Nephron (organoid): Measurements from ENCODE around the gene ZBTB16.

Experiments
- H3K27ac Mint-ChIP-seq, 3 experiments: 2 replicates each; pipeline ENCODE4 v1.8.0; 2020; ENCODE audit warnings: mixed read lengths in 3 of 3, mild to moderate bottlenecking in 2 of 3, moderate library complexity in 1 of 3
- H3K27me3 Mint-ChIP-seq: 2 replicates; pipeline ENCODE4 v1.8.0; 2021; ENCODE audit warnings: low read depth, mild to moderate bottlenecking, moderate library complexity, mixed read lengths
- H3K36me3 Mint-ChIP-seq: 2 replicates; pipeline ENCODE4 v1.8.0; 2020; ENCODE audit warnings: low read depth, mixed read lengths
- H3K4me1 Mint-ChIP-seq: 2 replicates; pipeline ENCODE4 v1.8.0; 2020; ENCODE audit warnings: mixed read lengths
- H3K4me3 Mint-ChIP-seq, 3 experiments: 2 replicates each; pipeline ENCODE4 v1.8.0; 2020; ENCODE audit warnings: mild to moderate bottlenecking in 3 of 3, mixed read lengths in 3 of 3, moderate library complexity in 2 of 3
- H3K9me3 Mint-ChIP-seq: 2 replicates; pipeline ENCODE4 v1.8.0; 2020; ENCODE audit warnings: mixed read lengths
- CTCF ChIP-seq, 3 experiments: fragments of 200-600 bp; sonication (generic); IDR thresholded peaks; one replicate each; pipeline ENCODE4 v1.5.0; 2021; ENCODE audit warnings: antibody characterized with exemption in 3 of 3; ENCODE audit not compliant: unreplicated experiment in 3 of 3

Gene ZBTB16

GRCh38 chr11:114199051-114199450, 139.5 kb downstream of the ZBTB16 start:
- Mint-ChIP-seq H3K4me3 (no peak overlapping the region), H3K4me1 (peaks cover 50% of the 10 kb centered on the region), H3K27ac (peak overlapping the region; percentile 55 to 71 (median 58)), H3K36me3 (no peaks in the 10 kb centered on the region), H3K9me3 (no peaks in the 10 kb centered on the region), H3K27me3 (peaks cover 24% of the 10 kb centered on the region)
- no peak for TF ChIP-seq CTCF (IDR thresholded peaks at IDR 0.05; ENCODE audit: unreplicated experiment in 3 of 3)

- Mint-ChIP-seq H3K4me1 (peaks cover 35% of the 10 kb centered on the region), H3K4me3 (no peak overlapping the region), H3K27ac (peak overlapping the region in 2 of 3 experiments; percentile 24 to 28), H3K36me3 (no peaks in the 10 kb centered on the region), H3K27me3 (peaks cover 31% of the 10 kb centered on the region), H3K9me3 (no peaks in the 10 kb centered on the region)
- TF ChIP-seq CTCF (IDR thresholded peaks at IDR 0.05; ENCODE audit: unreplicated experiment in 3 of 3), result no peak
Measured at GRCh38 chr11:114200351-114201133, 141.0 kb downstream of the ZBTB16 start.

- no peaks in the 10 kb centered on the region for H3K36me3 Mint-ChIP-seq
- no peak overlapping the region for H3K27ac Mint-ChIP-seq
- peaks cover 36% of the 10 kb centered on the region for H3K27me3 Mint-ChIP-seq
- H3K4me1 Mint-ChIP-seq, result peaks cover 35% of the 10 kb centered on the region
- no peaks in the 10 kb centered on the region for H3K9me3 Mint-ChIP-seq
- TF ChIP-seq CTCF (IDR thresholded peaks at IDR 0.05; ENCODE audit: unreplicated experiment in 3 of 3), result no peak
- H3K4me3 Mint-ChIP-seq, result no peak overlapping the region
Measured at GRCh38 chr11:114201219-114201618, 141.7 kb downstream of the ZBTB16 start.

- TF ChIP-seq CTCF (IDR thresholded peaks at IDR 0.05; ENCODE audit: unreplicated experiment in 3 of 3), result no peak
- no peaks in the 10 kb centered on the region for H3K9me3 Mint-ChIP-seq
- H3K27me3 Mint-ChIP-seq, result peaks cover 40% of the 10 kb centered on the region
- H3K36me3 Mint-ChIP-seq, result no peaks in the 10 kb centered on the region
- H3K27ac Mint-ChIP-seq, result no peak overlapping the region
- H3K4me1 Mint-ChIP-seq, result peaks cover 29% of the 10 kb centered on the region
- H3K4me3 Mint-ChIP-seq, result no peak overlapping the region
Measured at GRCh38 chr11:114202011-114202609, 142.6 kb downstream of the ZBTB16 start.

GRCh38 chr11:114207096-114207495, 147.6 kb downstream of the ZBTB16 start:
- Mint-ChIP-seq H3K36me3 (no peaks in the 10 kb centered on the region), H3K27ac (no peak overlapping the region), H3K27me3 (peaks cover 50% of the 10 kb centered on the region), H3K4me3 (no peak overlapping the region), H3K9me3 (no peaks in the 10 kb centered on the region), H3K4me1 (peaks cover 24% of the 10 kb centered on the region)
- no peak for TF ChIP-seq CTCF (IDR thresholded peaks at IDR 0.05; ENCODE audit: unreplicated experiment in 3 of 3)
